Natural killer cell (primary cell): ENCODE data around the gene AUTS2. TPM values are rescaled to one million over a fixed set of nuclear protein-coding genes. Genes with fewer than 3 reads are reported as not detected.

ENCODE experiments used
- ATAC-seq, 3 donors: fragments of 150-1000 bp in 2 of 3; fragments of 200-7000 bp in 1 of 3; cut with Tn5 transposase; 1 replicate in 1 of 3; 2 replicates in 2 of 3; pipeline ENCODE4 v1.10.0; 2021; ENCODE audit warnings: mild to moderate bottlenecking in 2 of 3, moderate library complexity in 2 of 3
- DNase-seq, 2 donors: peaks; one replicate each; pipeline versions ENCODE4 v3.0.0 to v3.0.0-alpha.2; 2013 to 2021; ENCODE audit warnings: mixed read lengths in 1 of 2
- H3K27ac ChIP-seq: one replicate; pipeline ENCODE4 v1.5.1; 2013; ENCODE audit warnings: mild to moderate bottlenecking, low read length
- H3K27me3 ChIP-seq: one replicate; pipeline ENCODE4 v1.6.1; 2013; ENCODE audit warnings: low read length; ENCODE audit not compliant: control insufficient read depth, insufficient read depth
- H3K36me3 ChIP-seq: one replicate; pipeline ENCODE4 v1.6.1; 2013; ENCODE audit warnings: low read length; ENCODE audit not compliant: control insufficient read depth, insufficient read depth
- H3K4me1 ChIP-seq: one replicate; pipeline ENCODE4 v1.6.1; 2013; ENCODE audit warnings: low read length; ENCODE audit not compliant: control insufficient read depth, insufficient read depth
- H3K4me3 ChIP-seq: one replicate; pipeline ENCODE4 v1.5.1; 2013; ENCODE audit warnings: low read length
- H3K9me3 ChIP-seq: one replicate; pipeline ENCODE4 v1.6.1; 2013; ENCODE audit warnings: low read length; ENCODE audit not compliant: control insufficient read depth, insufficient read depth
- H3K27ac Mint-ChIP-seq, 2 donors: one replicate each; pipeline ENCODE4 v1.8.0; 2022; ENCODE audit warnings: mild to moderate bottlenecking in 2 of 2, mixed read lengths in 2 of 2, moderate library complexity in 1 of 2
- H3K27me3 Mint-ChIP-seq, 2 donors: one replicate each; pipeline ENCODE4 v1.8.0; 2022; ENCODE audit warnings: low read depth in 2 of 2, mixed read lengths in 2 of 2
- H3K36me3 Mint-ChIP-seq: one replicate; pipeline ENCODE4 v1.8.0; 2022; ENCODE audit warnings: mixed read lengths
- H3K4me1 Mint-ChIP-seq, 2 donors: one replicate each; pipeline ENCODE4 v1.8.0; 2022; ENCODE audit warnings: mixed read lengths in 2 of 2
- H3K4me3 Mint-ChIP-seq: one replicate; pipeline ENCODE4 v1.8.0; 2022; ENCODE audit warnings: mild to moderate bottlenecking, moderate library complexity, mixed read lengths
- H3K9me3 Mint-ChIP-seq, 2 donors: one replicate each; pipeline ENCODE4 v1.8.0; 2022; ENCODE audit warnings: mixed read lengths in 2 of 2
- CTCF ChIP-seq: fragments of 200-600 bp; IDR thresholded peaks from one replicate; pipeline ENCODE4 v1.8.0; 2022; ENCODE audit warnings: antibody characterized with exemption
- WGBS: methylation state at CpG from one replicate; pipeline ENCODE4 v1.1.7; 2013; ENCODE audit warnings: missing lambda C conversion rate; ENCODE audit not compliant: insufficient coverage; 5-methylcytosine and 5-hydroxymethylcytosine counted together
- intact Hi-C: fragments of 100-400 bp; cut with micrococcal nuclease; formaldehyde crosslinking; loops from one replicate; pipeline ENCODE4 v1.14.2; 2022
- total RNA-seq, 4 donors: library from RNA; stranded (reverse); fragments of 120-200 nt in 1 of 4; gene quantifications; one replicate each; pipeline versions ENCODE4 v1.2.3 to v1.2.4, GENCODE V29; 2013 to 2022

AUTS2 gene
- total RNA-seq, 3 donors from 2014 or later (not counting 1 experiment from before 2014, with no cell fraction given), result 147 to 197 (median 155) TPM

- DNase-seq, result peak in 1 of 2 donors; percentile 26
- H3K36me3 Mint-ChIP-seq, result no peaks in the 10 kb centered on the region
- no peaks in the 10 kb centered on the region for H3K27me3 ChIP-seq
- peak in 2 of 3 donors; percentile 53 to 60 for ATAC-seq
- H3K36me3 ChIP-seq, result no peaks in the 10 kb centered on the region
- H3K9me3 Mint-ChIP-seq, result no peaks in the 10 kb centered on the region
- H3K4me1 ChIP-seq, result peaks cover 4% of the 10 kb centered on the region
- H3K4me3 Mint-ChIP-seq, result no peak overlapping the region
- peaks cover 4 to 5% of the 10 kb centered on the region in 2 donors for H3K4me1 Mint-ChIP-seq
- H3K27me3 Mint-ChIP-seq, result peaks cover 2 to 8% of the 10 kb centered on the region in 2 donors
- WGBS, result 63% methylated on average over 13 of the region's 13 CpGs
- H3K27ac ChIP-seq, result peak overlapping the region; percentile 5
- H3K4me3 ChIP-seq, result no peak overlapping the region
- no peak overlapping the region for H3K27ac Mint-ChIP-seq
- TF ChIP-seq CTCF, result no peak
- no peaks in the 10 kb centered on the region for H3K9me3 ChIP-seq
- intact Hi-C loops, result no loop called here
These were observed 1016.2 kb downstream of the AUTS2 start for GRCh38 chr7:70614237-70615045.

- no peaks in the 10 kb centered on the region for H3K36me3 ChIP-seq
- H3K27ac ChIP-seq, result no peak overlapping the region
- H3K9me3 Mint-ChIP-seq, result no peaks in the 10 kb centered on the region
- DNase-seq (no peak), ATAC-seq (no peak)
- H3K4me1 Mint-ChIP-seq, result peaks cover 4 to 5% of the 10 kb centered on the region in 2 donors
- H3K27me3 Mint-ChIP-seq, result peaks cover 2 to 8% of the 10 kb centered on the region in 2 donors
- intact Hi-C loops, result no loop called here
- no peak overlapping the region for H3K27ac Mint-ChIP-seq
- no peaks in the 10 kb centered on the region for H3K27me3 ChIP-seq
- no peaks in the 10 kb centered on the region for H3K36me3 Mint-ChIP-seq
- no peak for TF ChIP-seq CTCF
- H3K4me1 ChIP-seq, result peaks cover 4% of the 10 kb centered on the region
- H3K4me3 Mint-ChIP-seq, result no peak overlapping the region
- no peak overlapping the region for H3K4me3 ChIP-seq
- no peaks in the 10 kb centered on the region for H3K9me3 ChIP-seq
- WGBS, result 88% methylated on average over 4 of the region's 5 CpGs
These were observed 1016.9 kb downstream of the AUTS2 start for GRCh38 chr7:70615066-70615606.

GRCh38 chr7:70616211-70616610, 1017.9 kb downstream of the AUTS2 start:
- Mint-ChIP-seq H3K36me3 (no peaks in the 10 kb centered on the region), H3K4me3 (no peak overlapping the region), H3K9me3 (no peaks in the 10 kb centered on the region), H3K4me1 (peaks cover 4 to 5% of the 10 kb centered on the region in 2 donors), H3K27ac (no peak overlapping the region), H3K27me3 (peaks cover 0 to under 1% of the 10 kb centered on the region in 2 donors)
- H3K4me1 ChIP-seq, result peaks cover 4% of the 10 kb centered on the region
- no peaks in the 10 kb centered on the region for H3K27me3 ChIP-seq
- DNase-seq (no peak), ATAC-seq (no peak)
- H3K4me3 ChIP-seq, result no peak overlapping the region
- no peaks in the 10 kb centered on the region for H3K36me3 ChIP-seq
- H3K27ac ChIP-seq, result no peak overlapping the region
- TF ChIP-seq CTCF, result no peak
- intact Hi-C loops, result no loop called here
- WGBS, result 96% methylated on average over 5 of the region's 5 CpGs
- H3K9me3 ChIP-seq, result no peaks in the 10 kb centered on the region
